Stimulated activated CD4-positive, alpha-beta T cell treated with anti-CD3 and anti-CD28 coated beads, TNF-alpha, amount 100 ng/mL, for 24 hours (primary cell): Measurements from ENCODE around the gene AQP12A.

Experiments used
- DNase-seq, 3 experiments: peaks; one replicate each; pipeline ENCODE4 v3.0.0-alpha.2; 2020; ENCODE audit warnings: low read depth in 3 of 3

AQP12A gene

DNA sequence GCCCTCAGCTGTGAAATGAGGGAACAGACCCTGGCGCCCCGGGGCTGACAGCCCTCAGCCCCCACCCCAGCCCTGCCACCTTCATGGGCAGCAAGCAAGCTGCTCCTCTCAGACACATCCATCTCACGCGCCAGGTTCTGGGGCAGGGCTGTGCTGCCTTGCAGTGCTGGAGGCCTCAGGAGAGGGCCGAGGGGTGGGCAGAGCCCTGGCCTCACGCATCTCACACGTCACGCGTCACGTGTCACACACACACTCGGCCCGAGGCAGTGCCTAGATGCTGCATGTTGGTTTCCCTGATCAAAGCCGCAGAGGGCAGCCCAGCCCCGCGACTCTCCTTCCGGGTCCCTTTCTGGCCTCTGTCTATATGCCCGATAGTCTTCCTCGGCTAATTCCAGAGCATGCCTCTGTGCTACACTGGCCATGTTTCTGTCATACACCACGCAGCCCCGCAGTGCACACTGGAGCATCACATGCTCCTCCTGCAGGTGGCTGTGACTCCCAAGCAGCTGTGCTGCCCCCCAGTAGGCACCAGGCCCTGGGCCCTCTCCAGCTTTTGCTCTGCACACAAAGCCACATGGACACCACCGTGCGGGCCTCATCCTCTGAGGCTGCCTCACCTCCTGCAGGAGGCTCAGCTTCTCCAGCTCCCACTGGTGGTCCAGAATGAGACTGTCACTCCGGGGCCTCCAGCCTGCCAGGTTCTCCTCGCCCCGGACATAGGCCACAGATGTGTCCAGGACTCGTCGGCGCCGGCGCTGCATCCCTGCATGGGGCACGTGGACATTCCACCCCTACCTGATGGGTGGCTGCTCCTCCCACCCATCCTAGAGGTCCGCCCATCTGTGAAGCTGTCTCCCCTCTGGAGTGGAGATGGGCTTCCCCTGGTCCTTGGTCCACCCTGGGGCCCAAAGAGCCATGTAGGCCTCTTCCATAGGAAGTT lies 31.4 kb downstream of the AQP12A start:
- DNase-seq = no peak

DNA sequence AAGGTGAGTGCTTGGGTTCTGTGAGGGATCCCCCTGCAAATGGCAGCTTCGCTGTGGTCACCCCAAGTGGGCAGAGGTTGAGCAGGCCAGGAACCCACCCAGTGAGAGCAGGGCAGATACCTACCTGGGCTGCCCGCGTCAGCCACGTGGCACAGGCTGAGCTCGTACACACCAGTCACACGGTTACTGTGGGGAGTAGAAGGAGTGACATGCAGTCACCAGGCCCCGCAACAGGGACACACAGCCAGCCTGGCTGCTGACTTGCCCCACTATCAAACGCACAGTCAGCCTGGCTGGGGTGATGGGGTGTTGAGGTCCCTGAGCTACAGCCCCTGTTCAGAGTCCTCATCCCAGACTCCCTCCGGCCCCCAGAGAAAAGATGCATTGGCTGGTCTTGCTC lies 32.2 kb downstream of the AQP12A start:
- DNase-seq = no peak

DNA sequence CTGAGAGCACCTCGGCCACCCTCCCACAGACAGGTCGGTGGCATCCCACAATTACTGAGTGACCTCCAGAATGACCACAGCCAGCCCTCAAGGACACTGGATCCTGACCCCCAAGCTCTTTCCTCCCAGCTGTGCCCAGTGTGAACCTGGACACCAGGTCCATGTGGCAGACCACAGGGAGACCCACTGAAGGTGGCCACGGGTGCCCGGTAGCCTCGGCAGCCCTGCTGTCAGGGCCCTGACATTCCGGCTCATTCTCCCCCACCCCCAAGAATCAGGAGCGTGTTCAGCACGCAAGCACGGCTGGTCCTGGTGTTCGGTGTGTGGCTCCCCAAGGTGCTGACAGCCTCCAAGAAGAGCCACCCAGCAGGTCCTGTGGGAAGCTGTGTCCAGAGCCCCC lies 32.8 kb downstream of the AQP12A start:
- DNase-seq = no peak

DNA sequence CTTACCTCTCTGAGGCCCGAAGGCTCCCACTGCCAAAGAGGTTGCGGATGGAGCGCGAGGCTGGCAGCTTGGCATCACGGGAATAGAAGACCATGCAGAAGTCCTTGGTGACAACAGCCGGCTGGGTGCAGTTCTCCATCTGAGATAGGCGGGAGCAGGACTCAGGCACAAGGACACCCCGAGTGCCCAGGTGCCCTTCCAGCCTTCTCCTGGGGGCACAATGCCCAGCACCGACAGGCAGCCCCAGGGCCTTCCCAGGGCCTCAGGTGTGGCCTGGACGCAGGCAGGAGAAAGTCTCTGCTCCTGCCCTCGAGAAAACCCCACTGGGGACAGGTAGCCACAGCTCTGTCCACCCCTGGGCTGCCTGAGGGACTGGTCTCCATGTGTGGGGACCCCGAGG lies 33.6 kb downstream of the AQP12A start:
- no peak for DNase-seq

DNA sequence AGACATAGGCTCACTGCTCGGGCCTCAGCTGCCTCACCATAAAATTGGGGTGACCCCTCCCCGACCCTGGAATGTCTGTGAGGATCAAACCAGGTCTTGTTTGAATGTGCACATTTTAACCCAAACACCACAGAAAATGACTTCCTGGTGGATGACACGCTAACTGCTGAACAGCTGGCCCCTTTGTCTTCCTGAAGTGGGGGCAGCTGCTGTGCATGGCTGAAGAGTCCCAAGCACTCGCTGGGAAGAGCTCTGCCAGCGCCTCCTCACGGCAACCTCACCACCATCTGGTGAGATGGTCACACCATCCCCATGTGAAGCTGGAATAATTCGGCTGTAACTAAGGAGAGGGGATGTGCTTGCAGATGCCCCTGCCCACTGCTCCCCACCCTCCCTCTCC lies 34.0 kb downstream of the AQP12A start:
- DNase-seq = no peak

DNA sequence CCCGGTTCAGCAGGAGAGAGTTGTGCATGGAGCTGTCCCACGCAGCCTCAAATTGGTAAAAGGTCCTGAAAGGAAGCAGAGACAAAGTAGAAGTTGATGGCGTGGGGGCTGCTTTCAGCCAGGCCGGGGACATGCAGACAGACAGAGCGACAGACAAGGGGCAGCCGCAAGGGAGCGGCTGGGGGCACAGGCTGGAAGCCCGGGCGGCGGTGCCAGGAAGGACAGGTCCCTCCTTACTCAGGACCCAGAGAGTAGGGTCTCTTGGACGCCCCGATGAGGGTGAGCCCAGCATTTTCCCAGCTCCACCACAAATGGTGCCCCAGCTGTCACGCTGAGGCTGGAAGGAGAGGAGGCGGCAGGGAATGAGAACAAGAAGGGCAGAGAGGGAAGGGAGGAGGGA lies 35.2 kb downstream of the AQP12A start:
- no peak for DNase-seq

DNA sequence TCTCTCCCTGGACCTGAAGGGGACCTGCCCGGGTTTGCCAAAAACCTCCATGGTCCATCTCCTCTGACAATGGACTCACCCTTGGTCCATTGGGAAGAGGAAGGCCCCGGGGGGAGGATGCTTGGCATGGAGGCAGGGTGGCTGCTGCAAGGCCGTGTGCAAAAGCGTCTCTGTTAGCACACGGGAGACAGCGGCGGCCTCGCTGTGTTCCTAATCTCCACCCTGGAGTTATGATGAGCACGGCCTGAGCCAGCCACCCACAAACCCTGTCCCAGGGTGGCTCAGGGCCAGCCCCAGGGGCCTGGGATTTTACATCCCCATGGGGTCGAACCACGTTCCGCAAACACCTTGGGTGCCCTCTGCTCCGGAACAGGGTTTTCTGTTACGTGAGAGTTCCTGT lies 35.8 kb downstream of the AQP12A start:
- no peak for DNase-seq

DNA sequence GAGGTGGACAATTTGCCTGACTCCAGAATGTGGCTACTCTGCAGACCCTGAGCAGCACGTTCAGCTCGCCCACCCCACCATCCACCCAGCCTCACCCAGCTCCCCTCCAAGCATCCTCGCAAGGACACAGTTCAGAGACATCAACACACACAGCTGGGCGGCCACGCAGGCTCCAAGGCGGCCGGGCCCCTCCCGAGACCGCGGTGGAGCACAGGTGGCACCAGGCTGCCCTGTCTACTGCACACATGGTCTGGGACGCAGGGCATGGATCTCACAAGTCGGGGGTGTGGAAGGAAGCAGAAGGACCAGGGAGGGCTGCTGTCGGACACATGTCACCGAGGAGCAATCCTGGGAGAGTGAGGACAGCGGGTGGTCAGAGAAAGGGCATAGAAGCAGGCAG lies 36.2 kb downstream of the AQP12A start:
- DNase-seq = no peak

DNA sequence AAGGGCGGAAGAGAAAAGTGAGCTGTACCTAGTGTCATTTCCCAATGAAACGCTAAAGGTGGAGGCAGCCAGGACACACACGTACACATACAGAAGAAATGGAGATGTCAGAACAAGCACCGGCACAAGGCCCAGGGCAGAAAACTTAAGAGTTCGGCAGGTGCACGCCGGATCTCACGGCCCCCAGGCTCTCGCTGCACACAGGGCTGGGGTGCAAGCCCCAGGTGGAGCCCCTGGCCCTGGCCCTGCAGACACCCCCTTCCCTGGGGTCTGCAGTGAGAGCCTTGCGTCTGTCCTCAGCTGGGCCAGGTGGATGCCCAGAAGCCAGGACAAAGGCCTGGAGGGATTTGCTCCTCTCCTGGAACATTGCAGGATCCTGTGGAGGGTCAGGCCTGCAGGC lies 36.7 kb downstream of the AQP12A start:
- DNase-seq = no peak

DNA sequence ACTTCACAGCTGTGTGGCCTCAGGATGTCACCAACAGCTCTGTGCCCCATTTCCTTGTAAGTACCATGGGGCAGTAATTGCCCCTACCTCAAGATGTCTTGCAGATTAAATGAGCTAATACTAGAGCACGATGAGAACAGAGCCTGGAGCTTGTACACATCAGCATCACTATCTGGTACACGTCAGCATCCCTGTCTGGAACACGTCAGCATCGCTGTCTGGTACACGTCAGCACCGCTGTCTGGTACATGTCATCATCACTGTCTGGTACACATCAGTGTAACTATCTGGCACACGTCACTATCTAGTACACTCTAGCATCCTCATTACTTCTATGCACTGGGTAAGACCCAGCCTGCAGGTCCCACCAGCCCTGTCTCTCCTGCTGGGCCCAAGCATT lies 37.2 kb downstream of the AQP12A start:
- no peak for DNase-seq

DNA sequence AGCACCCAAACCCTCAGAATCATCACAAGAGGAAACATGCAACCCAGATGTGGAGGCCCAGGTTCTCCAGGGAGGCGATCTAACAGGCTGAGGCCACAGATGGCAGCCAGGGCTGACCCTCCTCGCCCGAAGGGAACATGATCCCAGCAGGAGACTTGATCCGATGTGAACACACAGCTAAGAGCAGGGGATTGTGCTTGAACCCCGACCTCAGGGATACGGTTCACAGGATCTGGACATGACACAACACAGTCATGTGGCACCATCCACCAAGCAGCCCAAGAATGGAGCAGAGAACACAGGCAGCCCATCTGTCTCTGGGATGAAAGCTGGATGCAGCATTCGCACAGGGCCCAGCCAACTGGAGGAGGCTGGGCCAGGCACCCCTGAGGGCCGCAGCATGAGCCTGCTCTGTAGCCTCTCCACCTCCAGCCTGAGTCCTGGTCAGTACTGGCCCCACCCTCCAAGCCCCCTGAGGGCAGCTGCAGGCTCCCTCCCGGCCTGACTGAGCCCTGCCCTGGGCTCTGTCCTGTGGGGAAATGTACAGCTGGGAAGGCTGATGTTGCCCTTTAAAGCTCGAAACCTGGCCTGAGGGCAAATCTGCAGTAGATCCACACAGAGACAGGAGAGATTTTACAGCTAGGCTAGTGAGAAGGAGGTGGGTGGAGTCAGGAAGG lies 39.0 kb downstream of the AQP12A start:
- no peak for DNase-seq

DNA sequence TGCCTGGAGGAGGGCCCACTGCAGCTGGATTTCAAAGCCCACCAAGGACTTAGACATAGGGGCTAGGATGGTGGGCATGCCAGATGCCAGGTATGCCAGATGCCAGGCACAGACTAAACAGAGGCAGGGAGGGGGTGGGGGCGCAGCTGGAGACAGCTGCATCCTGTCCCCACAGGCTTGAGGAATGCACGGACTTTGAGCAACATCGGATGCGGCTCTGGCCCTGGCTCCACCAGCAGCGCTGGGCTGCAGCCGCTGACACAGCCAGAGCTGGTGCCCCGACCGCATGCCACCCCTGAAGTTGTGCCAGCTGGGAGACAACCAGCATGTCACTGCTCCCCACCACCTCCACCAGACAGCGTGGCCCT lies 39.5 kb downstream of the AQP12A start:
- DNase-seq = no peak

DNA sequence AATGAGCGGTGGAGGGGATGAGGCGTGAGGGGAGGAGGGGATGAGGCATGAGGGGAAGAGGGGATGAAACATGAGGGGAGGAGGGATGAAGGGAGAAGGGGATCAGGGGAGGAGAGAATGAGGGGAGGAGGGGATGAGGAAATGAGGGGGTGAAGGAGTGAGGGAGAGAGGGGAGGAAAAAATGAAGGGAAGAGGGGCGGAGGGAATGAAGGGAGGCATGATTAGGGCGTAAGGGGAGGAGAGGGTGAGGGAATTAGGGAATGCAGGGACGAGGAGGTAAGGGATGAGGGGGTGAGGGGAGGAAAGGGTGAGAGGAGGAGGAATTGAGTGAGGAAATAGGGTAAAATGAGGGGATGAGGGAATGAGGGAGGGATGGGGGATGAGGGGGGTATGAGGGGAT lies 40.5 kb downstream of the AQP12A start:
- DNase-seq = no peak

DNA sequence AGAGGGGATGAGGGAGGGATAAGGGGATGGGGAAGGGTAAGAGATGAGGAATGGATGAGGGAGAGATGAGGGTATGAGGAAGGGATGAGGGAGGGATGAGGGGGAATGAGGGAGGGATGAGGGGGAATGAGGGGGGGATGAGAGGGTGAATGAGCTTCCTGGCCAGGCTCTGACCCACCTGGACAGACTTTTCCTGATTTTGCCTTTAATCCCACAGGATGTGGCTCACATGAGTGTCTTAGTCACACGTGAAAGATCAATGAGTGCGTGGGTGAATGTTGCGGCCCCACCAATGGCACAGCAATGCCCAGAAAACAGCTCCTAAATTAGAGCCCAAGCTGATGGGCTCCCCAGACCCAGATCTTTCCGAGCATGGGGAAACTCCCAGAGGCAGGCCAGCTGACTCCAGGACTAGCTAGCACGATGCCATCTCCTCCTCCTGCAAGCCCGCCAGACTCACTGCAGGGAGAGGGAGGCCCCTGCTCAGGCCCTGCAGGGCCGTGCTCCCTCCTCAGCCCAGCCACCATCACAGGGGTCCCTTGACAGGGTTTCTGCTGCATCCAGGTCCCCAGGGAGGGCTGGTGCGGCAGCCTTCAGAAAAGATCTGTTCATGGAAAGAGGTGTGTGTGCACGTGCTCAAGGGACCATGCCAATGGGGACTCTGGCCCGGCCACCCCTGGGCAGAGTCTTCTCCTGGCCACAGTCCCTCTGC lies 41.4 kb downstream of the AQP12A start:
- no peak for DNase-seq

DNA sequence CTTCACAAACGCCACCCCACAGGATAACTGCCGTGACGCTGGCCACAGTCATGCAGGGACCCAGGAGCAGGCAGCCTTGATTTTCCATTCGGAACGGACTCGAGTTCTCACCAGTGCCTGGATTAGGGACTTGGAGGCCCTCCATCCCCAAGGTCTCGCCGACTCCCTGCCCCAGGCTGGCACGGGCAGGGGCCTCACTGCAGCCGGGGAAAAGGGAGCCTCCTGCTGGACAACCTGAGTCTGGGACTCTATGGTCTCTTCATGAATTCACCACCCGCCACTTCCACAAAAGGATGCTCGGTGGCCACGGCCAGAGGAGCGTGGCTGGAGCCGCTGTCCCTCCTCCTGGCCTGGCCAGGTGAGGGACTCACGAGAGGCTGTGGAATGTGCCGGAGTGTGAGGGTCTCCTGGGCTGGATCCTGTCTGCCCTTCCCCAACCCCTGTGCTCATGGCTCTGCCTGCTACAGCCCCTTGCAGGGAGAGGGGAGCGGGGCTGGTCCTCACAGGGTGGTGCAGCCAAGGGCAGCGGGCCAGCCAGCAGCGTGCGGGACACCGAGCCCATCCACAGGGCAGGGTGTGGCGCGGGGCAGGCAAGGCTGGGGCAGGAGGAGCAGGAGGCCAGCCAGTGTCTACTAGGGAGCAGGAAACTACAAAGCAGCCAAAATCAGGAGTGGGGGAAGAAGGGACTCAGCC lies 42.3 kb downstream of the AQP12A start:
- no peak for DNase-seq

DNA sequence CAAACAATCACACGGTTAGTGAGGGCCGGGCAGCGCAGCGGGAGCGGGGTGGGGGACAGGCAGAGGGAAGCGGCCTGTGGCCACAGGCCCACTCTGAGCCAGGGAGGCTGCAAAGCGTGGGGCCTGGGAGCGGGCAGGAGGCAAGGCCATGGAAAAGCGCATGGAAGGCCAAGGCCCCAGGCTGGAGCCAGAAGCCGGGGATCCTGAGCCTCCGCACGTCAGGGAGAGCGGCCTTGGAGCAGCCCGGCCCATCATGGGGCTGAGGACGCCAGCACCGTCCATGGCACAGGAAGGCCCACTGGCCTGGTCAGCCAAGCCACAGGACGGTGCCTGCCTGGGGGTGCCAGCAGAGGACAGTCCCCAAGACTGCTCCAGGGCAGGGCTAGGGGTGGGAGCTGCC lies 43.1 kb downstream of the AQP12A start:
- DNase-seq = no peak

DNA sequence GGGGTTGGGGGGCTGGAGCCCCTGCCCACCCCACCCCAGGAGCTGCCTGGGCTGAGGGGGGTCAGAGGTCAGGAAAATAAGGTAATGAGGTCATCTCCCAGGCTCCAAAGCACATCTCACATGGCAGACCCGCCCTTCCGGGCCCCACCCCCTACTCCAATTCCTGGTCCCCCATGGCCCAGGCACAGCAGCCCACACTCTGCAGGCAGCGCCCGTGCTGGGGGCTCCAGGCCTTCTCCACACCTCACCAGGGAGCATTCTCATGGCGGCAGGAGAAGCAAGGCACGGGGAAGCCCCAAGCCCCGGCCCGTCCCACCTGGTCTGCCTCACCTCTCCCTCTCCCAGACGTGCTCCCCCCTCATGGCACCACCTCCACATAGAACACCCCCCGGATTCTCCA lies 43.8 kb downstream of the AQP12A start:
- no peak for DNase-seq

DNA sequence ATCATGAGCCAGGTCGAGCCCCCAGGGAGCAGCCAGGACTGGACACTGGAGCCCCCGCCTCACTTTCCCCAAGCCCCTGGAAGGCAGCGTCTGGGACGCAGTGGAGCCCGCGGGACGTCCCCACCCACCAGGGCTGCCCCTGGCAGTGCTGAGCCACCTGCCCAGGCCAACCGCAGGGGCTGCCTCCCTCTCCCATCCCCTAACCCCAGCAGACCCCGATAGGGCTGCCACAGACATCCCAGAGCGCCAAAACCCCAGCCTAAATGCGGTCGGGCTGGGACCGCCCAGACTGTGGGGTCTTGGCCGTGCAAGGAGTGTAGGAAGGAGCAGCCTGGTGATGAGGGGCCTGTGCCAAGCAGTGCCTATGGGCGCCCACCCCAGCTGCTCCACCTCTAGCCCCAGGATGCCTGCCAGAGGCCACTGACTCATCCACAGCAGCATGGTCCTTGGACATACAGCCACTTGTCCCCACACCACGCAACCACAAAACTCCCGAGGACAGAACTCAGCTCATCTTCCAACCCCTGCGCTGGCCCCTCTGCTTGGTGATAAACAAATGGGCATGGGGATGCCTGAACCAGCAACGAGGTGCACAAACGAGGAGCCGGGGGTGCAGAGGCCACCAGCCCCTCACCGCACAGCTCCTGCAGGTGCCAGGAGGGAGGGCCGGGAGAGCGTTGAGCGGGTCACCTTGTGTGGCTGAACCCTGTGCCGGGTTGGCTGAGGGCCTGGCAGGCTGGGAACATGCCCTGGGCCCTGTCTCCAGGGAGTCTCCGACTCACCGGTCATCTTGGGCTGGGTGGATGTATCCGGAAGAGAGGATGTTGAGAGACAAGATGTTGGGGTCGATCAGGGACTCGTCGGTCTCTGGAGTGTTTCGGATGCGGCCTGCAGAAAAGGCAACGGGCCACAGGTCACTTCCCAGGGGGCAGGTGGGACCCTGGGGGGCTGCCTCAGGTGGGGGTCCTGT lies 44.9 kb downstream of the AQP12A start:
- DNase-seq = no peak

DNA sequence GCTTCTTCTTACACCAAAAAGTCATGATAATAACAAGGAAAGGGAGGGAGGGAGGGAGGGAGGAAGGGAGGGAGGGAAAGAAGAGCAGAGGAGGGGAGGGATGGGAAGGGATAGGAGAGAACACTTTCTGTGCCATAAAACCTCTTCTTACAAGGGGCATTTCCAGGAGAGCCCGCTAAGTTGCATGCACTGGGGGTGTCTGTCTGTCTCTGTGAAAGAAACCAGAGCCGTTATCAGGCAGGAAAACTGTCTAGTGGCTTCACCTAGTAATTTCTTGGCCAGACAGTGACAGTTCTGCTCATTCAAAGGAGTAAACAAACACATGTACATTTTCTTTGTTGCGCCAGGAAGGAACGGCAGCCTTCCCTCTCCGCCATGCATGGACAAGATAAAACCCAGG lies 45.8 kb downstream of the AQP12A start:
- DNase-seq = no peak

DNA sequence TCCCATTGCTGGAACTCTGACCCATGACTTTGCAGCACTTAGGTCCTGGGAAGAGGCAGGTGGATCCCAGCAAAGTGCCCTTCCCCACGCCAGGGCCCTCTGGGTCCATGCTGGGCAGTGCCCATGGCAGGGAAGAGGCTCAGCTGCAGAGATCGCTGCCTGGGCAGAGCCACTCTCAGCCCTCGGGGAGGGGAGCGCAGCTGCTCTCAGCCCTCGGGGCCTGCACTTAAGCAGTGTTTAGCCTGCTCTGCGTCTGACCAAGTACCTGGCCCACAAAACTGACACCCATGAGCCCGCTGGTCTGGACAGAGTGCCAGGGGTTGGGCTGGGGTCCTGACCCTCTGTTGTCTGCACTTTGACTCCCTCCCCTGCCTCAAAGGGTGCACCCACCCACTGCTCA lies 46.3 kb downstream of the AQP12A start:
- no peak for DNase-seq

DNA sequence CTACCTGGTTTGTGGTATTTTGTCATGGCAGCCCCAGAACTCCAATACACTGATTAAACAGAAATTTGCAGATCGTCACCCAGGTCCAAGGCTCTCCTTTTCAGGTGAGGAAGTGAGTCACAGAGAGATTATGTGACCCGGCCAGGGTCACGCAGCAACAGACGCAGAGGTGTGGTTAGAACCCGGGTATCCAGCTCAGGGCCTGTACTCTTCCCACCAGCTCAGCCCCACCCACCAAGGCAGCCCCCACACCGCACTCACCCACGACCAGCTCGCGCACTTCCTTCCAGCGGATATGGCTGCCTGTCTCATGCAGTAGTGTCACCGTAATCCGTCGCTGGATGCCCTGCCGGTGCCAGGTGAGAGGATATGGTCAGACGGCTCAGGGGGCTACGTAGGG lies 48.1 kb downstream of the AQP12A start:
- peak in 1 of 3 experiments; percentile 16 for DNase-seq
